LNCAP (cell line): ENCODE results near the gene STK10.

ENCODE experiments used
- CTCF ChIP-seq: fragments of 450-650 bp; IDR thresholded peaks from 2 replicates; pipeline ENCODE4 v1.5.1; 2017; ENCODE audit warnings: mild to moderate bottlenecking

STK10 gene

GRCh38 chr5:172106511-172107356, 81.3 kb downstream of the STK10 start:
- peak; percentile 97 for TF ChIP-seq CTCF

- no peak for TF ChIP-seq CTCF
Observed at GRCh38 chr5:172105811-172106210, 82.2 kb downstream of the STK10 start.

- TF ChIP-seq CTCF: no peak
Observed at GRCh38 chr5:172104801-172105701, 83.0 kb downstream of the STK10 start.

GRCh38 chr5:172104021-172104420, 84.0 kb downstream of the STK10 start:
- TF ChIP-seq CTCF: no peak

- TF ChIP-seq CTCF: no peak
Observed at GRCh38 chr5:172102913-172103626, 85.0 kb downstream of the STK10 start.

GRCh38 chr5:172102218-172102870, 85.7 kb downstream of the STK10 start:
- no peak for TF ChIP-seq CTCF
